Breast epithelium (tissue), 4 donors: ENCODE measurements around the gene SAP25. TPM values are rescaled to one million over a fixed set of nuclear protein-coding genes. Genes with fewer than 3 reads are reported as not detected.
"Not testable (repeated sequence)": the region's sequence is repeated elsewhere in the genome, so short reads cannot be mapped to it uniquely, and the experiment has no call there.

ENCODE experiments used
- DNase-seq, 2 donors: peaks; one replicate each; pipeline ENCODE4 v3.0.0-alpha.2; 2019; ENCODE audit warnings: low spot score in 2 of 2
- H3K27ac ChIP-seq, 2 donors: fragments of 200-600 bp; sonication (generic) in 1 of 2; one replicate each; pipeline ENCODE4 v1.5.1; 2016 to 2019; ENCODE audit warnings: mild to moderate bottlenecking in 1 of 2
- H3K27me3 ChIP-seq, 2 donors: fragments of 200-600 bp; sonication (generic) in 1 of 2; one replicate each; pipeline versions ENCODE4 v1.5.1 to v1.6.0; 2017 to 2019; ENCODE audit warnings: control low read depth in 1 of 2, mild to moderate bottlenecking in 1 of 2
- H3K36me3 ChIP-seq: fragments of 200-600 bp; one replicate; pipeline ENCODE4 v1.5.1; 2019
- H3K4me1 ChIP-seq, 2 donors: fragments of 200-600 bp; sonication (generic); one replicate each; pipeline ENCODE4 v1.5.1; 2016 to 2019; ENCODE audit warnings: control low read depth in 1 of 2
- H3K4me3 ChIP-seq, 3 donors: fragments of 200-600 bp; sonication (generic); 1 replicate in 2 of 3; 2 replicates in 1 of 3; pipeline ENCODE4 v1.5.1; 2016 to 2019; ENCODE audit warnings: mild to moderate bottlenecking in 3 of 3, moderate library complexity in 2 of 3
- H3K9me3 ChIP-seq, 2 donors: fragments of 200-600 bp; sonication (generic) in 1 of 2; one replicate each; pipeline ENCODE4 v1.5.1; 2016 to 2019; ENCODE audit warnings: control low read depth in 1 of 2
- CTCF ChIP-seq, 3 donors: fragments of 450-650 bp; IDR thresholded peaks; one replicate each; pipeline ENCODE4 v1.5.1; 2016 to 2017; ENCODE audit warnings: antibody characterized with exemption in 3 of 3, mild to moderate bottlenecking in 3 of 3, moderate library complexity in 3 of 3
- POLR2A ChIP-seq: fragments of 450-650 bp; IDR thresholded peaks from one replicate; pipeline ENCODE4 v1.6.1; 2016; ENCODE audit warnings: antibody characterized with exemption, mild to moderate bottlenecking, moderate library complexity
- POLR2AphosphoS5 ChIP-seq, 3 donors: sonication (generic); formaldehyde crosslinking; IDR thresholded peaks; one replicate each; pipeline ENCODE4 v1.6.1; 2017; ENCODE audit warnings: antibody characterized with exemption in 3 of 3
- intact Hi-C: fragments of 100-400 bp; cut with DNase I; formaldehyde crosslinking; loops from one replicate; pipeline ENCODE4 v1.15.1; 2023; ENCODE audit warnings: low total_unique reads
- total RNA-seq, 3 donors: library from RNA; depleted of rRNA; stranded (reverse); fragments of >200 nt; gene quantifications; one replicate each; pipeline ENCODE4 v1.1.0, GENCODE V29; 2016

The SAP25 gene
- total RNA-seq, 3 donors from 2014 or later, result 0.96 to 2.2 (median 0.98) TPM

- peak overlapping the region in 1 of 3 donors; percentile 34 for H3K4me3 ChIP-seq
- no peak for TF ChIP-seq CTCF (IDR thresholded peaks at IDR 0.05)
- peak in 1 of 3 donors; percentile 9 for TF ChIP-seq POLR2AphosphoS5 (IDR thresholded peaks at IDR 0.05)
- no peaks in the 10 kb centered on the region for H3K9me3 ChIP-seq
- no peaks in the 10 kb centered on the region for H3K27me3 ChIP-seq
- DNase-seq, result no peak
- peak overlapping the region; percentile 91 to 95 for H3K27ac ChIP-seq
- intact Hi-C loops, result no loop called here
- no peaks in the 10 kb centered on the region for H3K36me3 ChIP-seq
- H3K4me1 ChIP-seq, result peaks cover 18 to 45% of the 10 kb centered on the region in 2 donors
Measured at GRCh38 chr7:100544967-100545359, 28.7 kb downstream of the SAP25 start.

- Histone ChIP-seq H3K4me3 (no peak overlapping the region), H3K36me3 (no peaks in the 10 kb centered on the region), H3K27me3 (no peaks in the 10 kb centered on the region), H3K27ac (peak overlapping the region; percentile 91 to 95), H3K4me1 (peaks cover 18 to 45% of the 10 kb centered on the region in 2 donors), H3K9me3 (no peaks in the 10 kb centered on the region)
- intact Hi-C loops, result no loop called here
- TF ChIP-seq POLR2A, result no peak
- DNase-seq, result no peak
Measured at GRCh38 chr7:100544386-100544785, 29.3 kb downstream of the SAP25 start.

GRCh38 chr7:100543586-100543985 is 30.1 kb downstream of the SAP25 start:
- H3K27ac ChIP-seq, result peak overlapping the region; percentile 91 to 95
- no peaks in the 10 kb centered on the region for H3K9me3 ChIP-seq
- H3K4me3 ChIP-seq, result no peak overlapping the region
- no peaks in the 10 kb centered on the region for H3K36me3 ChIP-seq
- no peak for DNase-seq
- no peaks in the 10 kb centered on the region for H3K27me3 ChIP-seq
- no peak for TF ChIP-seq POLR2A
- H3K4me1 ChIP-seq, result peaks cover 18 to 45% of the 10 kb centered on the region in 2 donors
- intact Hi-C loops, result no loop called here

GRCh38 chr7:100541309-100541708 is 32.4 kb downstream of the SAP25 start:
- DNase-seq, H3K27ac ChIP-seq, H3K36me3 ChIP-seq, H3K4me3 ChIP-seq, H3K9me3 ChIP-seq, intact Hi-C loops, H3K27me3 ChIP-seq: not testable (repeated sequence)
- peaks cover 12 to 25% of the 10 kb centered on the region in 2 donors for H3K4me1 ChIP-seq

GRCh38 chr7:100540073-100540723 is 33.5 kb downstream of the SAP25 start:
- no peak overlapping the region for H3K27ac ChIP-seq
- TF ChIP-seq POLR2AphosphoS5 (IDR thresholded peaks at IDR 0.05) (no peak), CTCF (IDR thresholded peaks at IDR 0.05) (no peak)
- H3K4me3 ChIP-seq, result peak overlapping the region; percentile 65 to 94 (median 90)
- H3K9me3 ChIP-seq, result no peaks in the 10 kb centered on the region
- no peaks in the 10 kb centered on the region for H3K36me3 ChIP-seq
- no peaks in the 10 kb centered on the region for H3K27me3 ChIP-seq
- DNase-seq, result no peak
- intact Hi-C loops, result no loop called here
- H3K4me1 ChIP-seq, result peaks cover 3 to 14% of the 10 kb centered on the region in 2 donors

- intact Hi-C loops, result no loop called here
- TF ChIP-seq POLR2AphosphoS5 (IDR thresholded peaks at IDR 0.05) (no peak), CTCF (IDR thresholded peaks at IDR 0.05) (no peak), POLR2A (no peak)
Measured at GRCh38 chr7:100539436-100540006, 34.2 kb downstream of the SAP25 start.

More at GRCh38 chr7:100539436-100540006, 34.2 kb downstream of the SAP25 start:
- peaks cover 3 to 10% of the 10 kb centered on the region in 2 donors for H3K4me1 ChIP-seq
- peak in 1 of 2 donors; percentile 54 for DNase-seq
- H3K27ac ChIP-seq, result peak overlapping the region; percentile 70 to 87
- no peaks in the 10 kb centered on the region for H3K9me3 ChIP-seq
- no peaks in the 10 kb centered on the region for H3K27me3 ChIP-seq
- H3K4me3 ChIP-seq, result peak overlapping the region; percentile 65 to 94 (median 90)
- H3K36me3 ChIP-seq, result no peaks in the 10 kb centered on the region
